GM23248 (cell line): ENCODE measurements around the gene MYO3A.

ENCODE experiments used
- EZH2 ChIP-seq: fragments of 200-600 bp; sonication (generic); IDR thresholded peaks from 2 replicates; pipeline ENCODE4 v1.6.1; 2018; ENCODE audit warnings: antibody characterized with exemption, mild to moderate bottlenecking; ENCODE audit not compliant: insufficient read depth, poor library complexity, severe bottlenecking
- EZH2phosphoT487 ChIP-seq: fragments of 200-600 bp; sonication (generic); IDR thresholded peaks from 2 replicates; pipeline ENCODE4 v1.6.1; 2018; ENCODE audit warnings: antibody characterized with exemption, moderate library complexity, mild to moderate bottlenecking, low read depth; ENCODE audit not compliant: insufficient read depth

DNA sequence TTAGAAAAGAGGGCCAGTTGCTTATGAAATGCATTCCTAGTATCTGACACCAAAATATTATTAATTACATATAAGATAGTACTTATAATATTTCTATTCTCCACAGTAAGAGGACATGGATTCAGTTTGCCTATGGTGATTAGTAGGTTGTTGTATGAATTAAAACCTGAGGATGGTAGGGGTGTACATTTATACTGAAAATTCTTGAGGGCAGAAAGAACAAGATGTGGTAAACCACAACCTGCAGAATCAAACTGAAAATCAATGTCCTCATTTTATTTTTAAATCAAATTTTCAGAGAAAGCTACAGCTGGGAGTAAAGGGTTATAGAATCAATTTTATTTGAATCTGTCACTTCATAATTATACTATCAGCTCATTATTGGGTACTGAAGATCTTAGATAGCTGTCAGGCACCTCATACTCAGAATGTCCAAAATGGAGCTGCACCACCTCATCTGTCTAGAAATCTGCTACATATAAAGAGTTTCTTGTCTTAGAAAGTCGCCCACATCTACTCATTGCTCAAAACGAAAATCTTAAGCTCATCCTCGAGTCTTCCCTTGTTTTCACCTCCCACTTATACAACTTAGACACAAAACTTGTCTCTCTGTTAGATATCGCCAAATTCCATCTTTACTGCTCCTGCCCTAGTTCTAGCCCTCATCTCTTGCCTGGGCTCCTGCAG is 65.4 kb downstream of the MYO3A start:
- TF ChIP-seq EZH2phosphoT487: no peak
- no peak for TF ChIP-seq EZH2
